Activated CD8-positive, alpha-beta T cell treated with anti-CD3 and anti-CD28 coated beads for 36 hours (primary cell): Measurements from ENCODE around the gene ACTR3C. TPM values are rescaled to one million over a fixed set of nuclear protein-coding genes. Genes with fewer than 3 reads are reported as not detected.

Experiments
- ATAC-seq: fragments of 200-7000 bp; cut with Tn5 transposase; one replicate; pipeline ENCODE4 v1.10.0; 2021; ENCODE audit warnings: mild to moderate bottlenecking, moderate library complexity
- CTCF ChIA-PET: fragments of 350-600 bp; sonication (Branson Sonifier 250); formaldehyde crosslinking; loops from one replicate; lab custom pipeline; 2021; ENCODE audit warnings: antibody characterized with exemption; lab: Charles Lee
- POLR2A ChIA-PET: fragments of 350-600 bp; sonication (Branson Sonifier 250); formaldehyde crosslinking; loops from one replicate; lab custom pipeline; 2021; ENCODE audit warnings: antibody characterized with exemption; lab: Charles Lee
- DNase-seq: peaks from one replicate; pipeline ENCODE4 v3.0.0-alpha.2; 2020
- H3K27ac Mint-ChIP-seq: one replicate; pipeline ENCODE4 v1.8.0; 2021; ENCODE audit warnings: mild to moderate bottlenecking, mixed read lengths
- H3K27me3 Mint-ChIP-seq: one replicate; pipeline ENCODE4 v1.8.0; 2021; ENCODE audit warnings: mixed read lengths
- H3K36me3 Mint-ChIP-seq: one replicate; pipeline ENCODE4 v1.8.0; 2021; ENCODE audit warnings: low read depth, mixed read lengths
- H3K4me1 Mint-ChIP-seq: one replicate; pipeline ENCODE4 v1.8.0; 2021; ENCODE audit warnings: low read depth, mixed read lengths
- H3K4me3 Mint-ChIP-seq: one replicate; pipeline ENCODE4 v1.8.0; 2021; ENCODE audit warnings: mild to moderate bottlenecking, moderate library complexity, mixed read lengths
- H3K9me3 Mint-ChIP-seq: one replicate; pipeline ENCODE4 v1.8.0; 2021; ENCODE audit warnings: mixed read lengths
- intact Hi-C: fragments of 100-400 bp; cut with micrococcal nuclease; formaldehyde crosslinking; loops from one replicate; pipeline ENCODE4 v1.10.0; 2022
- total RNA-seq, 2 experiments: library from RNA; stranded (reverse); gene quantifications; one replicate each; pipeline ENCODE4 v1.2.3, GENCODE V29; 2021
- TF ChIP-seq, protein P1 (sequence below): fragments of 200-600 bp; IDR thresholded peaks from one replicate; pipeline ENCODE4 v1.8.0; 2022; ENCODE audit warnings: antibody characterized with exemption, mild to moderate bottlenecking

The ACTR3C gene
- total RNA-seq, 2 experiments from 2014 or later: 2.6 to 2.9 TPM

DNA sequence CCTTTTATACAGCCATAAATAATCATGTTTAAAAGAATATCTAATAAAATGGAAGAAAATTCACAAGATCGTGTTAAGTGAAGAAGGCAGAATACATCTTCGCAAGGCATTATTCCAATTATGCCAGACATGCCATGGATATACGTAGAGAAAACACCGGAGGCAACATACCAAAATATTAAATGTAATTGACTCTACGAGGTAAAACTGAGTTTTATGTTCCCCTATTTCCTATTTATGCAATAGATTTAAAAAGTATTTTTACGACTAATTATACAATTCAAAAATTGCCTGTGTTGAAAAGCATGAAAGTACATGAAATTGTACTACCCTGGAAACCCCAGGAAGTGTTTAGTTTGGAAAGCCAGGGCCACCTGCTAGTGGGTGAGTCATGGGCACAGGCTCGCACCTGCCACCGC, 44.3 kb upstream of the ACTR3C start:
- Mint-ChIP-seq H3K27ac (peak overlapping the region; percentile 92), H3K4me3 (peak overlapping the region; percentile 97), H3K27me3 (no peaks in the 10 kb centered on the region), H3K9me3 (no peaks in the 10 kb centered on the region), H3K36me3 (peaks cover 14% of the 10 kb centered on the region), H3K4me1 (peaks cover 50% of the 10 kb centered on the region)
- ATAC-seq (peak; percentile 45), DNase-seq (no peak)
- intact Hi-C loops: no loop called here
- TF ChIP-seq, protein P1, sequence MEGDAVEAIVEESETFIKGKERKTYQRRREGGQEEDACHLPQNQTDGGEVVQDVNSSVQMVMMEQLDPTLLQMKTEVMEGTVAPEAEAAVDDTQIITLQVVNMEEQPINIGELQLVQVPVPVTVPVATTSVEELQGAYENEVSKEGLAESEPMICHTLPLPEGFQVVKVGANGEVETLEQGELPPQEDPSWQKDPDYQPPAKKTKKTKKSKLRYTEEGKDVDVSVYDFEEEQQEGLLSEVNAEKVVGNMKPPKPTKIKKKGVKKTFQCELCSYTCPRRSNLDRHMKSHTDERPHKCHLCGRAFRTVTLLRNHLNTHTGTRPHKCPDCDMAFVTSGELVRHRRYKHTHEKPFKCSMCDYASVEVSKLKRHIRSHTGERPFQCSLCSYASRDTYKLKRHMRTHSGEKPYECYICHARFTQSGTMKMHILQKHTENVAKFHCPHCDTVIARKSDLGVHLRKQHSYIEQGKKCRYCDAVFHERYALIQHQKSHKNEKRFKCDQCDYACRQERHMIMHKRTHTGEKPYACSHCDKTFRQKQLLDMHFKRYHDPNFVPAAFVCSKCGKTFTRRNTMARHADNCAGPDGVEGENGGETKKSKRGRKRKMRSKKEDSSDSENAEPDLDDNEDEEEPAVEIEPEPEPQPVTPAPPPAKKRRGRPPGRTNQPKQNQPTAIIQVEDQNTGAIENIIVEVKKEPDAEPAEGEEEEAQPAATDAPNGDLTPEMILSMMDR: no peak
- CTCF ChIA-PET: interaction anchor here (1.2 to 3.8 kb wide), 4 partner anchors 10 to 38 kb away, joined by 5 to 23 read pairs (median 8); a partner anchor contains a TSS
- POLR2A ChIA-PET: interaction anchor here (0.8 to 6.1 kb wide), 7 partner anchors 9 to 84 kb away, joined by 3 to 52 read pairs (median 13); partner anchors contain the start of genes ACTR3C, GIMAP8, LRRC61 and ZNF775

DNA sequence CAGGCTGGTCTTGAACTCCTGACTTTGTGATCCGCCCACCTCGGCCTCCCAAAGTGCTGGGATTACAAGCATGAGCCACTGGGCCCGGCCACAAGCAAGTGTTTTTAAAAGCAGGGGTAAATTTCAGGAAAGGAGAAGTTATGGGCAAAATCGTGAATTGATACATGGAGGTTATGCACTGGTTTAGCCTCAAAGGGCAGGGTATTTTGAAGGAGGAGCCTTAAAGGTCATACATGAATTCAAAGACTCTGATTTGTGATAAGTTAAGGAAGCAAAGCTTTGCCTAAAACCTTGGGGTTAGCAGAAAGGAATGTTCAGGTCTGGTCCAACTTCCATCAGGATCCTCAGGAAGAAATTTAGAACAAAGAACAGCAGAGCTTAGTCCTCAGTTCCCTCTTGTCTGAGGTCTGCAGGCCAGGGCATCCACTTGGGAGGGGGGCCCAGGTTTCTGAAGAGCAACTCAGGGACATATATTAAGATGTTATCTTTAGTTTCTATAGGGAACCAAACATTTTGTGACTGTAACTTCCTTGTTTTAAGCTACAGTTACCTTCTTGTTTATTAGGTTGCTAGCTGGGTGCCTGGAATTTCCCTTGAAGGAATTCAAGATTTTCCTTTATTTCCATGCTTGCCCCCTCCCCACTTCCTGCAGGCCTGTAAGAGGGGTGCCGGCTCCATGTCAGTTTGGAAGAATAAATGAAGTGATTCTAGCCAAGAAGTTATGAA, 42.5 kb upstream of the ACTR3C start:
- H3K36me3 Mint-ChIP-seq: peaks cover 8% of the 10 kb centered on the region
- H3K4me3 Mint-ChIP-seq: peak overlapping the region; percentile 26

DNA sequence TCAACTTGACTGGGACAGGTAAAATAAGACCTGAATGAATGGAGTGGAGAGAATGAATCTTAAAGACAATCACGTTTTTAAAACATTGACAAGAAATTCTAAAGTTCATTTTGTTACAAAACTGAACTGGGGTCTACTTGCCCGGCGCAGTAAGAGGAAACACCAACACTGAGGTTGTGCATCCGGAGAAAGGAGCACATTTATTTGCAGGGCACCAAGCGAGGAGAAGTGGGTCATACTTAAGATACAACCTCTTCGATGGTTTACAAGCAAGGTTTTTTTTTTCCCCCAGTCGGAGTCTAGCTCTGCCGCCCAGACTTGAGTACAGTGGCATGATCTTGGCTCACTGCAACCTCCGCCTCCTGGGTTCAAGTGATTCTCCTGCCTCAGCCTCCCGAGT, 41.8 kb upstream of the ACTR3C start:
- intact Hi-C loops: no loop called here
- ChIA-PET POLR2A (interaction anchor here (1.1 kb wide), 1 partner anchor 13 kb away, joined by 4 read pairs; no protein-coding TSS in a partner anchor), CTCF (interaction anchor here (2.7 kb wide), 1 partner anchor 9 kb away, joined by 9 read pairs; no protein-coding TSS in a partner anchor)
- ATAC-seq (no peak), DNase-seq (no peak)
- TF ChIP-seq, protein P1: no peak
- Mint-ChIP-seq H3K36me3 (peaks cover 1% of the 10 kb centered on the region), H3K4me3 (no peak overlapping the region), H3K27me3 (no peaks in the 10 kb centered on the region), H3K9me3 (no peaks in the 10 kb centered on the region), H3K4me1 (peaks cover 45% of the 10 kb centered on the region), H3K27ac (no peak overlapping the region)

More for the DNA sequence above, 42.5 kb upstream of the ACTR3C start:
- DNase-seq (no peak), ATAC-seq (no peak)
- ChIA-PET POLR2A (interaction anchor here (1.1 to 6.1 kb wide), 2 partner anchors 13 to 39 kb away, joined by 4 to 52 read pairs; a partner anchor contains a TSS), CTCF (interaction anchor here (1.0 to 2.7 kb wide), 3 partner anchors 8 to 40 kb away, joined by 3 to 9 read pairs (median 7); a partner anchor contains a TSS)
- TF ChIP-seq, protein P1: no peak
- Mint-ChIP-seq H3K9me3 (no peaks in the 10 kb centered on the region), H3K4me1 (peaks cover 50% of the 10 kb centered on the region), H3K27me3 (no peaks in the 10 kb centered on the region), H3K27ac (no peak overlapping the region)
- intact Hi-C loops: no loop called here

DNA sequence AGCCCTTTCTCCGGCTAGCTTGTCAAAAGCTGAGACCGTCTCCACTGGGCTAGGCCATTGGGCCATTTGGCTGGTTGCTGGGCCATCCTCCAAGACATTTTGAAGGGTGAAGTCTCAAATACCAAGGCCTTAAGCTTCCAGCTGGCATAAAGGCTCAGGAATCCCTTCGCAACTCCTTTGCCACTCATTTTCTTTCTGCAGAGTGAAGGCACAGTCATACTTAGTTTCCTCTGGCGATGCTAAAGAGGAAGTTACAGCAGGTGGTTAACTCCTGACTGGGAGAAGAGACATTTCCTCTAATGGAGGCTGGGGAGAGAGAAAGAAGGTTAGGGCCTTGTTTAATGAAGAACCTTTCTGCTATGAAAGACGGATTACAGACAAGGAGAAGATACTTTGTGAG, 40.5 kb upstream of the ACTR3C start:
- TF ChIP-seq, protein P1: no peak
- H3K4me1 Mint-ChIP-seq: peaks cover 49% of the 10 kb centered on the region
- ATAC-seq (no peak), DNase-seq (no peak)
- ChIA-PET POLR2A (interaction anchor here (1.1 kb wide), 1 partner anchor 14 kb away, joined by 3 read pairs; no protein-coding TSS in a partner anchor), CTCF (interaction anchor here (1.7 kb wide), 1 partner anchor 9 kb away, joined by 5 read pairs; no protein-coding TSS in a partner anchor)
- peaks cover 3% of the 10 kb centered on the region for H3K36me3 Mint-ChIP-seq
- H3K27me3 Mint-ChIP-seq: no peaks in the 10 kb centered on the region
- H3K9me3 Mint-ChIP-seq: no peaks in the 10 kb centered on the region
- intact Hi-C loops: no loop called here
- H3K27ac Mint-ChIP-seq: no peak overlapping the region
- H3K4me3 Mint-ChIP-seq: no peak overlapping the region
